CD14-positive monocyte (primary cell): ENCODE data around the gene CYP19A1. TPM values are rescaled to one million over a fixed set of nuclear protein-coding genes. Genes with fewer than 3 reads are reported as not detected.

Experiments
- DNase-seq, 3 donors: peaks; one replicate each; pipeline ENCODE4 v3.0.0-alpha.2; 2011 to 2022
- H2AFZ ChIP-seq: 2 replicates; pipeline ENCODE4 v1.6.0; 2012; ENCODE audit warnings: mild to moderate bottlenecking, low read depth, low read length, inconsistent platforms; ENCODE audit not compliant: insufficient read depth, poor library complexity, severe bottlenecking
- H3K27ac ChIP-seq, 2 donors: 1 replicate in 1 of 2; 2 replicates in 1 of 2; pipeline ENCODE4 v1.5.1; 2012 to 2013; ENCODE audit warnings: low read length in 2 of 2, control low read depth in 1 of 2, inconsistent platforms in 1 of 2, low read depth in 1 of 2, mild to moderate bottlenecking in 1 of 2
- H3K27me3 ChIP-seq, 2 donors: one replicate each; pipeline versions ENCODE4 v1.6.0 to v1.6.1; 2011 to 2013; ENCODE audit warnings: low read length in 2 of 2; ENCODE audit not compliant: control insufficient read depth in 2 of 2, insufficient read depth in 2 of 2
- H3K36me3 ChIP-seq, 2 donors: replicated peaks in 1 of 2; 1 replicate in 1 of 2; 2 replicates in 1 of 2; pipeline versions ENCODE4 v1.5.1 to v1.6.1; 2012 to 2013; ENCODE audit warnings: low read length in 2 of 2, control low read depth in 1 of 2, inconsistent platforms in 1 of 2, mild to moderate bottlenecking in 1 of 2; ENCODE audit not compliant: insufficient read depth in 2 of 2, control insufficient read depth in 1 of 2
- H3K4me1 ChIP-seq, 2 donors: 1 replicate in 1 of 2; 2 replicates in 1 of 2; pipeline versions ENCODE4 v1.5.1 to v1.6.1; 2012 to 2013; ENCODE audit warnings: low read length in 2 of 2, control low read depth in 1 of 2, inconsistent platforms in 1 of 2, mild to moderate bottlenecking in 1 of 2, moderate library complexity in 1 of 2; ENCODE audit not compliant: insufficient read depth in 2 of 2, control insufficient read depth in 1 of 2
- H3K4me2 ChIP-seq: replicated peaks from 2 replicates; pipeline ENCODE3; 2012; ENCODE audit warnings: low read length, moderate library complexity, mild to moderate bottlenecking; ENCODE audit not compliant: poor library complexity, severe bottlenecking; ENCODE audit errors: extremely low read depth
- H3K4me3 ChIP-seq, 3 experiments: fragments of 200-600 bp in 1 of 3; sonication (generic) in 1 of 3; replicated peaks in 1 of 3; 1 replicate in 2 of 3; 2 replicates in 1 of 3; pipeline ENCODE4 v1.5.1; 2011 to 2013; ENCODE audit warnings: low read length in 3 of 3, mild to moderate bottlenecking in 3 of 3, control low read depth in 2 of 3, low read depth in 2 of 3, inconsistent platforms in 1 of 3, moderate library complexity in 1 of 3
- H3K79me2 ChIP-seq: 2 replicates; pipeline ENCODE4 v1.6.0; 2012; ENCODE audit warnings: mild to moderate bottlenecking, control low read depth, inconsistent platforms, low read length, moderate library complexity; ENCODE audit not compliant: insufficient read depth
- H3K9ac ChIP-seq: 2 replicates; pipeline ENCODE4 v1.6.0; 2017; ENCODE audit warnings: low read length, mild to moderate bottlenecking; ENCODE audit not compliant: insufficient read depth, poor library complexity, severe bottlenecking
- H3K9me3 ChIP-seq, 2 donors: replicated peaks in 1 of 2; 1 replicate in 1 of 2; 2 replicates in 1 of 2; pipeline versions ENCODE4 v1.5.1 to v1.6.1; 2012 to 2013; ENCODE audit warnings: low read length in 2 of 2, control low read depth in 1 of 2; ENCODE audit not compliant: control insufficient read depth in 1 of 2, insufficient read depth in 1 of 2
- H4K20me1 ChIP-seq: 2 replicates; pipeline ENCODE4 v1.6.0; 2012; ENCODE audit warnings: mild to moderate bottlenecking, low read length, control low read depth, moderate library complexity; ENCODE audit not compliant: insufficient read depth
- H3K27ac Mint-ChIP-seq, 7 donors: one replicate each; pipeline ENCODE4 v1.8.0; 2020; ENCODE audit warnings: mild to moderate bottlenecking in 7 of 7, mixed read lengths in 7 of 7, moderate library complexity in 6 of 7, inconsistent platforms in 2 of 7
- H3K27me3 Mint-ChIP-seq, 3 donors: one replicate each; pipeline ENCODE4 v1.8.0; 2021 to 2022; ENCODE audit warnings: low read depth in 3 of 3, mild to moderate bottlenecking in 3 of 3, mixed read lengths in 3 of 3, moderate library complexity in 3 of 3, inconsistent platforms in 1 of 3
- H3K36me3 Mint-ChIP-seq, 2 donors: one replicate each; pipeline ENCODE4 v1.8.0; 2020; ENCODE audit warnings: mixed read lengths in 2 of 2, inconsistent platforms in 1 of 2, mild to moderate bottlenecking in 1 of 2
- H3K4me1 Mint-ChIP-seq: one replicate; pipeline ENCODE4 v1.8.0; 2020; ENCODE audit warnings: mild to moderate bottlenecking, mixed read lengths
- H3K4me3 Mint-ChIP-seq, 2 donors: one replicate each; pipeline ENCODE4 v1.8.0; 2020; ENCODE audit warnings: mild to moderate bottlenecking in 2 of 2, mixed read lengths in 2 of 2, moderate library complexity in 1 of 2
- H3K9me3 Mint-ChIP-seq, 7 donors: one replicate each; pipeline ENCODE4 v1.8.0; 2020 to 2022; ENCODE audit warnings: mixed read lengths in 7 of 7, mild to moderate bottlenecking in 6 of 7, moderate library complexity in 6 of 7, inconsistent platforms in 2 of 7
- CTCF ChIP-seq: fragments of 200-600 bp; IDR thresholded peaks from one replicate; pipeline ENCODE4 v1.8.0; 2022; ENCODE audit warnings: antibody characterized with exemption, mild to moderate bottlenecking
- WGBS: methylation state at CpG from one replicate; pipeline ENCODE4 v1.1.5; 2013; ENCODE audit warnings: missing lambda C conversion rate; ENCODE audit not compliant: insufficient coverage; 5-methylcytosine and 5-hydroxymethylcytosine counted together
- intact Hi-C, 2 donors: fragments of 100-400 bp; cut with micrococcal nuclease; formaldehyde crosslinking; loops; one replicate each; pipeline versions ENCODE4 v1.15.0 to v1.15.1; 2023
- polyA plus RNA-seq, 3 donors: library from polyadenylated mRNA; depleted of rRNA in 1 of 3; unstranded in 2 of 3; stranded (reverse) in 1 of 3; fragments of 300-500 nt in 2 of 3; fragments of >200 nt in 1 of 3; fragmentation: Illumina TruSeq in 2 of 3; gene quantifications; 1 replicate in 2 of 3; 2 replicates in 1 of 3; pipeline ENCODE4 v1.2.3, GENCODE V29; 2012 to 2021

Gene CYP19A1
- polyA plus RNA-seq, 3 donors, result not detected

GRCh38 chr15:51168700-51169099, 169.7 kb downstream of the CYP19A1 start:
- Histone ChIP-seq H4K20me1 (no peaks in the 10 kb centered on the region), H3K9ac (no peak overlapping the region), H3K27ac (no peak overlapping the region), H3K27me3 (peaks cover 0 to 4% of the 10 kb centered on the region in 2 donors), H2AFZ (no peak overlapping the region), H3K36me3 (no peaks in the 10 kb centered on the region), H3K4me1 (peaks cover 18 to 29% of the 10 kb centered on the region in 2 donors), H3K4me3 (no peak overlapping the region), H3K9me3 (no peaks in the 10 kb centered on the region), H3K79me2 (no peaks in the 10 kb centered on the region), H3K4me2 (no peak overlapping the region)
- Mint-ChIP-seq H3K36me3 (no peaks in the 10 kb centered on the region), H3K27me3 (no peaks in the 10 kb centered on the region), H3K27ac (no peak overlapping the region), H3K4me3 (no peak overlapping the region), H3K4me1 (peaks cover 25% of the 10 kb centered on the region), H3K9me3 (peaks cover 0 to 2% (median 0%) of the 10 kb centered on the region in 7 donors)
- DNase-seq, result no peak
- intact Hi-C loops, result loop anchor here (10.0 kb wide), 1 partner anchor 116 kb away; no protein-coding TSS in a partner anchor
- TF ChIP-seq CTCF, result no peak

- peak overlapping the region; percentile 69 for H3K4me2 ChIP-seq
- no peaks in the 10 kb centered on the region for H3K36me3 ChIP-seq
- peak overlapping the region in 1 of 3 experiments; percentile 52 for H3K4me3 ChIP-seq
- 21% methylated on average over 9 of the region's 9 CpGs for WGBS
- peaks cover 0 to 4% of the 10 kb centered on the region in 2 donors for H3K27me3 ChIP-seq
- H3K4me1 ChIP-seq, result peaks cover 18 to 21% of the 10 kb centered on the region in 2 donors
- no peak for TF ChIP-seq CTCF
- no peaks in the 10 kb centered on the region for H3K9me3 ChIP-seq
- H3K27ac ChIP-seq, result peak overlapping the region in 1 of 2 donors; percentile 12
- Mint-ChIP-seq H3K4me3 (peak overlapping the region in 1 of 2 donors; percentile 73), H3K27me3 (no peaks in the 10 kb centered on the region), H3K36me3 (no peaks in the 10 kb centered on the region), H3K27ac (peak overlapping the region in 2 of 7 donors; percentile 18 to 74), H3K4me1 (peaks cover 20% of the 10 kb centered on the region), H3K9me3 (peaks cover 0 to 3% (median 0%) of the 10 kb centered on the region in 7 donors)
- intact Hi-C loops, result loop anchor here (1.0 to 10.0 kb wide), 4 partner anchors 121 to 238 kb away; no protein-coding TSS in a partner anchor
- H2AFZ ChIP-seq, result peak overlapping the region; percentile 52
- peak in 1 of 3 donors; percentile 12 for DNase-seq
- H3K9ac ChIP-seq, result no peak overlapping the region
- H3K79me2 ChIP-seq, result no peaks in the 10 kb centered on the region
- H4K20me1 ChIP-seq, result no peaks in the 10 kb centered on the region
These were observed 174.6 kb downstream of the CYP19A1 start for GRCh38 chr15:51163843-51164242.
